Erythroblast (primary cell): ENCODE results near the gene OSBP2.

Experiments
- GATA1 ChIP-seq: IDR thresholded peaks from 2 replicates; pipeline ENCODE4 v1.6.1; 2011; ENCODE audit warnings: low read depth, mild to moderate bottlenecking, control low read depth, low read length, moderate library complexity
- POLR2A ChIP-seq: IDR thresholded peaks from 2 replicates; pipeline ENCODE4 v1.6.1; 2011; ENCODE audit warnings: mild to moderate bottlenecking, low read length

- TF ChIP-seq POLR2A (no peak), GATA1 (no peak)
These were observed 97.8 kb downstream of the OSBP2 start for GRCh38 chr22:30792456-30792855.
